DND-41 (cell line): ENCODE measurements around the gene SMARCB1.

Experiments
- ATAC-seq: fragments of 200-7000 bp; cut with Tn5 transposase; 3 replicates; pipeline ENCODE4 v1.9.1; 2021; ENCODE audit warnings: low read depth; ENCODE audit not compliant: insufficient read depth
- DNase-seq: peaks from one replicate; pipeline ENCODE4 v3.0.0-alpha.2; 2020
- H2AFZ ChIP-seq: 2 replicates; pipeline ENCODE4 v1.6.0; 2012; ENCODE audit warnings: low read depth, low read length
- H3K27ac ChIP-seq: 2 replicates; pipeline ENCODE4 v1.5.1; 2012; ENCODE audit warnings: low read length, inconsistent platforms
- H3K27me3 ChIP-seq: fragments of 200-600 bp; sonication (generic); 2 replicates; pipeline ENCODE4 v1.6.0; 2012; ENCODE audit warnings: low read length, mild to moderate bottlenecking, inconsistent platforms; ENCODE audit not compliant: insufficient read depth, poor library complexity
- H3K36me3 ChIP-seq: 2 replicates; pipeline ENCODE4 v1.5.1; 2012; ENCODE audit warnings: low read length, inconsistent platforms; ENCODE audit not compliant: insufficient read depth
- H3K4me1 ChIP-seq: 2 replicates; pipeline ENCODE4 v1.5.1; 2012; ENCODE audit warnings: mild to moderate bottlenecking, low read length; ENCODE audit not compliant: insufficient read depth
- H3K4me2 ChIP-seq: 2 replicates; pipeline ENCODE4 v1.6.0; 2012; ENCODE audit warnings: mild to moderate bottlenecking, moderate library complexity, low read length, inconsistent platforms; ENCODE audit not compliant: insufficient read depth
- H3K4me3 ChIP-seq, 2 experiments: fragments of 200-600 bp in 1 of 2; shearing (Covaris generic) in 1 of 2; 2 replicates each; pipeline ENCODE4 v1.5.1; 2012 to 2016; ENCODE audit warnings: inconsistent platforms in 2 of 2, low read length in 2 of 2, mild to moderate bottlenecking in 2 of 2, low read depth in 1 of 2, moderate library complexity in 1 of 2
- H3K79me2 ChIP-seq: 2 replicates; pipeline ENCODE4 v1.6.0; 2012; ENCODE audit warnings: low read length, inconsistent platforms; ENCODE audit not compliant: insufficient read depth
- H3K9ac ChIP-seq: 2 replicates; pipeline ENCODE4 v1.6.0; 2012; ENCODE audit warnings: low read depth, mild to moderate bottlenecking, inconsistent platforms, low read length, moderate library complexity
- H3K9me3 ChIP-seq: 2 replicates; pipeline ENCODE4 v1.5.1; 2012; ENCODE audit warnings: low read length, moderate library complexity, mild to moderate bottlenecking, inconsistent platforms; ENCODE audit not compliant: insufficient read depth, severe bottlenecking
- H4K20me1 ChIP-seq: 2 replicates; pipeline ENCODE4 v1.6.0; 2012; ENCODE audit warnings: low read length; ENCODE audit not compliant: insufficient read depth
- EZH2 ChIP-seq: IDR thresholded peaks from 3 replicates; pipeline ENCODE4 v1.6.1; 2012; ENCODE audit warnings: borderline replicate concordance, low read depth, mild to moderate bottlenecking, moderate library complexity, low read length, inconsistent platforms; ENCODE audit not compliant: severe bottlenecking
- TF ChIP-seq, protein P1 (sequence below): IDR thresholded peaks from 2 replicates; pipeline ENCODE4 v1.5.1; 2012; ENCODE audit warnings: borderline replicate concordance, low read length, moderate library complexity, mild to moderate bottlenecking; ENCODE audit not compliant: poor library complexity, severe bottlenecking; ENCODE audit errors: extremely low read depth

Gene SMARCB1

DNA sequence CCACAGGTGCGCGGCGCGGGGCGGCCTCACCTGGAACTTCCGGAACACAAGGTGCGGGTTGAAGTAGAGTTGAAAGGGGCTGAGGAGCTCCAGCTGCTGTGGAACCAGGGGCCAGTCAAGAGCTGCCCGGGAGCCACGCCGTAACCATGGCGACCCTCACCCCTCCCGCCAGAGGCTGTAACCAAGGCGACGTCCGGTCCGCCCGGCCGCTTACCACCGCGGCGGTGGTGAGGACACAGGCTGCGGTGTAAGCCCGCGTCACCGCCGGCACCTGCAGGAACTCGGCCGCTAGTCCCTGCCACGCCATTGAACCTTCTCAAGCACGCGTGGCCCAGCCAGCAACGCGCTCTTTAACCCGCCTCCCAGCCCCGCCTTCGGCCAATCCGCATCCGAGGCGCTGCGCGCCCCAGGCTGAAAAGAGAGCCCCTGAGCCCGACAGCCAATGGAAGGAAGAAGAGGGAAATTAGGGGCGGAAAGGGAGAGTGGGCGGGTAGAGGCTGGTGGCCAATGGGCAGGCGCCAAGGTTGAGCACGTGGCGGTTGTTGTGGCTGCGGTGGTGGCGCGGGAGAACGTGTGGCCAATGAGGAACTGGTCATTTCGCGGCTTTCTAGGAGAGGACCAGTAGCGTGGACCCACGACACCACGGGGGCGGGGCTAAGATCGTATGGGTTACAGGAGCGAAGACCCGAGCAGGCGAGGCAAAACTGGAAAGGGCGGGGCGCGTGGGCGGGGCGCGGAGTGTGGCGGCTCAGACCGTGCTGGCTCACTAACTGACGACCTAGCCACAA is 52.1 kb downstream of the SMARCB1 start, which contains the start of gene DERL3:
Gene DERL3 (minus strand): TSS at position 326 of the 788 bp plus-strand sequence. CDS start 19 bp downstream, at position 307.
- Histone ChIP-seq H3K4me1 (peaks cover 20% of the 10 kb centered on the region), H3K79me2 (no peaks in the 10 kb centered on the region)

DNA sequence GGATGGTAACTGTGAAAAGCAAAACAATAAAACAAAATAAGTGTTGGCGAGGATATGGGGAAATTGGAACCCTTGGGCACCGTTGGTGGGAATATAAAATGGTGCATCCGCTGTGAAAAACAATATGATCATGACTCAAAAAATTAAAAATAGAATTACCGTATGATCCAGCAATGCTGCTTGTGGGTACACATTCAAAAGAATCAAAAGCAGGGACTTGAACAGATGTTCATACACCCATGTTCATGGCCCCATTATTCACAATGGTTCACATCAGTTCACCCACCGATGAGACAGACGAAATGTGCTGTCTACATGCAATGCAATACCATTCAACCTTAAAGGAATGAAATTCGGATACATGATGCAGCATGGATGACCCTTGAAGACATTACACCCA is 53.3 kb downstream of the SMARCB1 start:
- H4K20me1 ChIP-seq = 0 out of 2 replicates have a peak, but pooled peaks cover 4% of the 10 kb centered on the region
- TF ChIP-seq, protein P1, sequence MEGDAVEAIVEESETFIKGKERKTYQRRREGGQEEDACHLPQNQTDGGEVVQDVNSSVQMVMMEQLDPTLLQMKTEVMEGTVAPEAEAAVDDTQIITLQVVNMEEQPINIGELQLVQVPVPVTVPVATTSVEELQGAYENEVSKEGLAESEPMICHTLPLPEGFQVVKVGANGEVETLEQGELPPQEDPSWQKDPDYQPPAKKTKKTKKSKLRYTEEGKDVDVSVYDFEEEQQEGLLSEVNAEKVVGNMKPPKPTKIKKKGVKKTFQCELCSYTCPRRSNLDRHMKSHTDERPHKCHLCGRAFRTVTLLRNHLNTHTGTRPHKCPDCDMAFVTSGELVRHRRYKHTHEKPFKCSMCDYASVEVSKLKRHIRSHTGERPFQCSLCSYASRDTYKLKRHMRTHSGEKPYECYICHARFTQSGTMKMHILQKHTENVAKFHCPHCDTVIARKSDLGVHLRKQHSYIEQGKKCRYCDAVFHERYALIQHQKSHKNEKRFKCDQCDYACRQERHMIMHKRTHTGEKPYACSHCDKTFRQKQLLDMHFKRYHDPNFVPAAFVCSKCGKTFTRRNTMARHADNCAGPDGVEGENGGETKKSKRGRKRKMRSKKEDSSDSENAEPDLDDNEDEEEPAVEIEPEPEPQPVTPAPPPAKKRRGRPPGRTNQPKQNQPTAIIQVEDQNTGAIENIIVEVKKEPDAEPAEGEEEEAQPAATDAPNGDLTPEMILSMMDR = no peak
- TF ChIP-seq EZH2 = no peak
- no peaks in the 10 kb centered on the region for H3K79me2 ChIP-seq
- H3K4me1 ChIP-seq = peaks cover 20% of the 10 kb centered on the region
- no peaks in the 10 kb centered on the region for H3K27me3 ChIP-seq
- H3K36me3 ChIP-seq = peaks cover 26% of the 10 kb centered on the region
- ATAC-seq (no peak), DNase-seq (no peak)
- H3K9ac ChIP-seq = no peak overlapping the region
- no peak overlapping the region for H3K27ac ChIP-seq
- H3K9me3 ChIP-seq = no peaks in the 10 kb centered on the region
- no peak overlapping the region for H2AFZ ChIP-seq
- H3K4me2 ChIP-seq = 0 out of 2 replicates have a peak overlapping the region, but pooled peaks have one; percentile 79
- no peak overlapping the region for H3K4me3 ChIP-seq

More for the DNA sequence above, 52.1 kb downstream of the SMARCB1 start, which contains the start of gene DERL3:
- Histone ChIP-seq H2AFZ (peak within 1 kb of the TSS; percentile 61), H3K4me3 (peak within 1 kb of the TSS in 1 of 2 experiments; percentile 63; a peak in 2 of 4 replicates), H4K20me1 (0 out of 2 replicates have a peak, but pooled peaks cover 10% of the 10 kb centered on the region), H3K27ac (peak within 1 kb of the TSS; percentile 65; the same call in 1 of the 2 replicates), H3K36me3 (peaks cover 35% of the 10 kb centered on the region), H3K9ac (peak within 1 kb of the TSS; percentile 46), H3K4me2 (peak within 1 kb of the TSS; percentile 79), H3K9me3 (no peaks in the 10 kb centered on the region), H3K27me3 (no peaks in the 10 kb centered on the region)
- peak; percentile 96 for DNase-seq
- TF ChIP-seq EZH2 = no peak
- TF ChIP-seq, protein P1 = no peak
- peak; percentile 92 for ATAC-seq

DNA sequence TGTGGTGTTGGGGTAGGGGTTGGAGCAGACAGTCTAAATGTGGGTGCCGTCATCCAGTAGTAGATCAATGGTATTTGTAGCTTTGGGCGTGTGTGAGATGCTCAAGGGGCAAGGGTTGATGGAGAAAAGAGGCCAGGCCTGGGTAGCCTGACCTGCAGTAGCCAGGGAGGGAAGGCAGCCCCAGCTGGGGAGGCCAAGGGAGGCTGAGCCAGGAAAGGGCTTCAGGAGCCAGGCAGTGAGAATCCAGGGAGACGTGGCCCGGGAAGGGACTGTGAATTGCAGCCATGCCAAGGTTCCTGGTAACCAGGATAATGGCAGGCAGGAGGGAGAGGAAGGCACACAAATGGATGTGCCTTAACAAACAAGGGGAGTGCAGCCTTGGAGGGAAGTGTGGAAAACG is 54.5 kb downstream of the SMARCB1 start:
- H3K9ac ChIP-seq = no peak overlapping the region
- peaks cover 20% of the 10 kb centered on the region for H3K4me1 ChIP-seq
- no peak overlapping the region for H3K4me3 ChIP-seq
- no peak overlapping the region for H3K27ac ChIP-seq
- no peak overlapping the region for H3K4me2 ChIP-seq
- DNase-seq = no peak
- no peaks in the 10 kb centered on the region for H3K9me3 ChIP-seq
- H3K79me2 ChIP-seq = no peaks in the 10 kb centered on the region
- ATAC-seq = no peak
- H3K36me3 ChIP-seq = peaks cover 14% of the 10 kb centered on the region
- no peaks in the 10 kb centered on the region for H3K27me3 ChIP-seq
- H4K20me1 ChIP-seq = no peaks in the 10 kb centered on the region
- TF ChIP-seq, protein P1 = no peak
- TF ChIP-seq EZH2 = no peak
- H2AFZ ChIP-seq = no peak overlapping the region
